ENCODE data around the gene MYH9.
A peak's percentile ranks its signal among the peaks of the same experiment; 100 is the strongest.
"Not testable (repeated sequence)": the region's sequence is repeated elsewhere in the genome, so short reads cannot be mapped to it uniquely, and the experiment has no call there.

The MYH9 gene

GRCh38 chr22:36274531-36274930 is 113.2 kb downstream of the MYH9 start:
- Histone ChIP-seq H3K27me3 (ENCODE audit: control insufficient read depth in 1 of 2, insufficient read depth in 2 of 2, low read length in 2 of 2) (no peaks in the 10 kb centered on the region), H3K4me3 (ENCODE audit: low read length in 2 of 2) (no peak overlapping the region), H3K9ac (ENCODE audit: low read length in 2 of 2) (no peak overlapping the region), H3K4me1 (ENCODE audit: control insufficient read depth, insufficient read depth, low read length) (peaks cover 8% of the 10 kb centered on the region), H3K36me3 (ENCODE audit: control insufficient read depth in 2 of 2, insufficient read depth in 2 of 2, low read length in 2 of 2) (peaks cover 2 to 4% of the 10 kb centered on the region in 2 donors), H3K27ac (ENCODE audit: low read length) (no peak overlapping the region), H3K9me3 (ENCODE audit: control insufficient read depth in 2 of 2, low read length in 2 of 2) (no peaks in the 10 kb centered on the region)

GRCh38 chr22:36271951-36272350 is 115.8 kb downstream of the MYH9 start:
- H3K27me3 ChIP-seq (ENCODE audit: control insufficient read depth in 1 of 2, insufficient read depth in 2 of 2, low read length in 2 of 2); H3K4me1 ChIP-seq (ENCODE audit: control insufficient read depth, insufficient read depth, low read length): not testable (repeated sequence)

DNA sequence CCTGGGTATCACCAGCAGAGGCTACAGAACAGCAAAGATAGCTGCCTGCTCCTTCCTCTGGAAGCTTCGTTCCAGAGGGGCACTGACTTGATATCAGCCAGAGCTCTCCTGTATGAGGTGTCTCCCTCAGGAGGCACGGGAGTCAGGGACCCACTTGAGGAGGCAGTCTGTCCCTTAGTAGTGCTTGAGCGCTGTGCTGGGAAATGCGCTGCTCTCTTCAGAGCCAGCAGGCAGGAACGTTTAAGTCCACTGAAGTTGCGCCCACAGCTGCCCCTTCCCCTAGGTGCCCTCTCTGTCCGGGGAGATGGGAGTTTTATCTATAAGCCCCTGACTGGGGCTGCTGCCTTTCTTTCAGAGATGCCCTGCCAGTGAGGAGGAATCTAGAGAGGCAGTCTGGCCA is 116.5 kb downstream of the MYH9 start:
- not testable (repeated sequence) for H3K4me1 ChIP-seq (ENCODE audit: control insufficient read depth, insufficient read depth, low read length); H3K36me3 ChIP-seq (ENCODE audit: control insufficient read depth in 2 of 2, insufficient read depth in 2 of 2, low read length in 2 of 2); H3K4me3 ChIP-seq (ENCODE audit: low read length in 2 of 2); H3K27ac ChIP-seq (ENCODE audit: low read length); H3K9me3 ChIP-seq (ENCODE audit: control insufficient read depth in 2 of 2, low read length in 2 of 2); H3K27me3 ChIP-seq (ENCODE audit: control insufficient read depth in 1 of 2, insufficient read depth in 2 of 2, low read length in 2 of 2); H3K9ac ChIP-seq (ENCODE audit: low read length in 2 of 2)

More at GRCh38 chr22:36271951-36272350, 115.8 kb downstream of the MYH9 start:
- H3K36me3 ChIP-seq (ENCODE audit: control insufficient read depth in 2 of 2, insufficient read depth in 2 of 2, low read length in 2 of 2); H3K4me3 ChIP-seq (ENCODE audit: low read length in 2 of 2); H3K9me3 ChIP-seq (ENCODE audit: control insufficient read depth in 2 of 2, low read length in 2 of 2); H3K27ac ChIP-seq (ENCODE audit: low read length); H3K9ac ChIP-seq (ENCODE audit: low read length in 2 of 2): not testable (repeated sequence)

GRCh38 chr22:36267896-36268485 is 119.8 kb downstream of the MYH9 start:
- H3K27me3 ChIP-seq (ENCODE audit: control insufficient read depth in 1 of 2, insufficient read depth in 2 of 2, low read length in 2 of 2), result no peaks in the 10 kb centered on the region
- no peaks in the 10 kb centered on the region for H3K9me3 ChIP-seq (ENCODE audit: control insufficient read depth in 2 of 2, low read length in 2 of 2)
- peaks cover 9 to 15% of the 10 kb centered on the region in 2 donors for H3K36me3 ChIP-seq (ENCODE audit: control insufficient read depth in 2 of 2, insufficient read depth in 2 of 2, low read length in 2 of 2)
- H3K4me3 ChIP-seq (ENCODE audit: low read length in 2 of 2), result no peak overlapping the region
- H3K27ac ChIP-seq (ENCODE audit: low read length), result no peak overlapping the region
- H3K9ac ChIP-seq (ENCODE audit: low read length in 2 of 2), result no peak overlapping the region
- H3K4me1 ChIP-seq (ENCODE audit: control insufficient read depth, insufficient read depth, low read length), result no peaks in the 10 kb centered on the region

- Histone ChIP-seq H3K4me1 (ENCODE audit: control insufficient read depth, insufficient read depth, low read length) (no peaks in the 10 kb centered on the region), H3K9ac (ENCODE audit: low read length in 2 of 2) (no peak overlapping the region), H3K4me3 (ENCODE audit: low read length in 2 of 2) (no peak overlapping the region), H3K27me3 (ENCODE audit: control insufficient read depth in 1 of 2, insufficient read depth in 2 of 2, low read length in 2 of 2) (no peaks in the 10 kb centered on the region), H3K9me3 (ENCODE audit: control insufficient read depth in 2 of 2, low read length in 2 of 2) (no peaks in the 10 kb centered on the region), H3K36me3 (ENCODE audit: control insufficient read depth in 2 of 2, insufficient read depth in 2 of 2, low read length in 2 of 2) (peaks cover 11 to 18% of the 10 kb centered on the region in 2 donors), H3K27ac (ENCODE audit: low read length) (no peak overlapping the region)
These were observed 120.7 kb downstream of the MYH9 start for GRCh38 chr22:36267058-36267457.

DNA sequence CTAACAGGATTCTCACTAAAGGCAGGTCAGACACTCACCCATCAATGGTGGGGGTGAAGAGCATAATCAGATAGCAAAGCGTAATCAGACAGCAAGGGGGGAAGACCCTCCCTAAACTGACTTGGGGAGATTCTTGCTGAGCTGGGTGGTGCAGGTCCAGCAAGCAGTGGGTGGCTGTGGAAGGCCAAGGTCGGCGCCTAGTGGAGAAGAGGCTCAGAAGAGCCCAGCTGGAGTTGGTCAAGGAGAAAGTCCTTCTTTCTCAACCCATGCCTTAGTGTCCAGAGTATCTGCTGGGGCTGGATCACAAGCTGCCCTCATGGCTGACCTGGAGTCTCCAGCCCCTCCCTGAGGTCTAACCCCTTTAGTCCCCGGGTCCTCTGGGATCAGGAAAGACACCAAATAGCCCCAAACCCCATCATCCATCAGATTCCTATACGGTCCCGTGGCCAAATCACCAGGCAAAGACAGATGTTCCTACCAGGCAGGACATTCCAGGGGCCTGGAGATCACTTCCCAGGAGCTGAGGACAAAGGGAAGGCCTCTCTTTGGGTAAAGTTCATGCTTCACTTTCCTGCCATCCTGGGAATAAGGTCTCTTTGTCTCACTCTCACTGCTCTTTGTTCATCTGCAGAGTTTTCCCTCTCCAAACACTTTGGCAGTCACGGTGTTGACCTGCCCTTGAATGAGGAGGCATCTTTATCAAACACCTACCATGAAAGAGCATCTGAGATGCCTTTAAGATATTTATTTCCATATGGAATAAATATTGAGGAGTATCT is 123.7 kb downstream of the MYH9 start:
- not testable (repeated sequence) for H3K27me3 ChIP-seq (ENCODE audit: control insufficient read depth in 1 of 2, insufficient read depth in 2 of 2, low read length in 2 of 2); H3K9ac ChIP-seq (ENCODE audit: low read length in 2 of 2); H3K9me3 ChIP-seq (ENCODE audit: control insufficient read depth in 2 of 2, low read length in 2 of 2); H3K4me3 ChIP-seq (ENCODE audit: low read length in 2 of 2); H3K27ac ChIP-seq (ENCODE audit: low read length); H3K4me1 ChIP-seq (ENCODE audit: control insufficient read depth, insufficient read depth, low read length)
- H3K36me3 ChIP-seq (ENCODE audit: control insufficient read depth in 2 of 2, insufficient read depth in 2 of 2, low read length in 2 of 2), result peaks cover 17 to 22% of the 10 kb centered on the region in 2 donors

GRCh38 chr22:36263216-36263673 is 124.5 kb downstream of the MYH9 start:
- H3K4me3 ChIP-seq (ENCODE audit: low read length in 2 of 2); H3K9ac ChIP-seq (ENCODE audit: low read length in 2 of 2); H3K9me3 ChIP-seq (ENCODE audit: control insufficient read depth in 2 of 2, low read length in 2 of 2); H3K27me3 ChIP-seq (ENCODE audit: control insufficient read depth in 1 of 2, insufficient read depth in 2 of 2, low read length in 2 of 2); H3K27ac ChIP-seq (ENCODE audit: low read length): not testable (repeated sequence)
- peaks cover 14% of the 10 kb centered on the region for H3K4me1 ChIP-seq (ENCODE audit: control insufficient read depth, insufficient read depth, low read length)
- H3K36me3 ChIP-seq (ENCODE audit: control insufficient read depth in 2 of 2, insufficient read depth in 2 of 2, low read length in 2 of 2), result peaks cover 17 to 22% of the 10 kb centered on the region in 2 donors

DNA sequence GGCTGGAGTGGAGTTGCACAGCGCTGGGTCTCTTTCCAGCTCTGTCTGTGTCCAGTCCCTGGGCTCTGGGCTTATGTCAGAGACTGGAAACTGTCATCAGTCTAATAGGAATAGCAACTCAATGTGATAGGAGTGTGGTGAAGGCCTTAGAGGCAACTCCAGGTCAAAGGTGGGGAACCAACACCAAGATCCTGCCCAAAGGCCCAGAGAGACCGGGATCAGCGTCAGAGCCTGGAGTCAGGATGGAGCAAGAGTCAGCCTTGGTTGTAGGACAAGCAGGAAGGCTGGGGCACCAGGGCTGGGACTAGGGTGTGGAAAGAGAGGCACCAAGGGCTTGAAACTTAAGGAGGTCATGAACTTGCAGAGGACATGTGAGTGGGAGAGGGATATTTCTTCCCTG is 125.5 kb downstream of the MYH9 start:
- not testable (repeated sequence) for H3K27me3 ChIP-seq (ENCODE audit: control insufficient read depth in 1 of 2, insufficient read depth in 2 of 2, low read length in 2 of 2); H3K27ac ChIP-seq (ENCODE audit: low read length); H3K9me3 ChIP-seq (ENCODE audit: control insufficient read depth in 2 of 2, low read length in 2 of 2); H3K4me3 ChIP-seq (ENCODE audit: low read length in 2 of 2); H3K9ac ChIP-seq (ENCODE audit: low read length in 2 of 2)
- H3K36me3 ChIP-seq (ENCODE audit: control insufficient read depth in 2 of 2, insufficient read depth in 2 of 2, low read length in 2 of 2), result peaks cover 21 to 22% of the 10 kb centered on the region in 2 donors
- H3K4me1 ChIP-seq (ENCODE audit: control insufficient read depth, insufficient read depth, low read length), result peaks cover 16% of the 10 kb centered on the region

GRCh38 chr22:36261675-36262074 is 126.1 kb downstream of the MYH9 start:
- not testable (repeated sequence) for H3K9me3 ChIP-seq (ENCODE audit: control insufficient read depth in 2 of 2, low read length in 2 of 2); H3K27ac ChIP-seq (ENCODE audit: low read length); H3K9ac ChIP-seq (ENCODE audit: low read length in 2 of 2); H3K27me3 ChIP-seq (ENCODE audit: control insufficient read depth in 1 of 2, insufficient read depth in 2 of 2, low read length in 2 of 2); H3K4me3 ChIP-seq (ENCODE audit: low read length in 2 of 2)
- H3K36me3 ChIP-seq (ENCODE audit: control insufficient read depth in 2 of 2, insufficient read depth in 2 of 2, low read length in 2 of 2), result peaks cover 21 to 22% of the 10 kb centered on the region in 2 donors
- H3K4me1 ChIP-seq (ENCODE audit: control insufficient read depth, insufficient read depth, low read length), result peaks cover 16% of the 10 kb centered on the region

- Histone ChIP-seq H3K27ac (ENCODE audit: low read length) (peak overlapping the region; percentile 31), H3K9ac (ENCODE audit: low read length in 2 of 2) (peak overlapping the region in 1 of 2 donors; percentile 5), H3K4me1 (ENCODE audit: control insufficient read depth, insufficient read depth, low read length) (peaks cover 23% of the 10 kb centered on the region), H3K36me3 (ENCODE audit: control insufficient read depth in 2 of 2, insufficient read depth in 2 of 2, low read length in 2 of 2) (peaks cover 12% of the 10 kb centered on the region in 2 donors), H3K9me3 (ENCODE audit: control insufficient read depth in 2 of 2, low read length in 2 of 2) (no peaks in the 10 kb centered on the region), H3K27me3 (ENCODE audit: control insufficient read depth in 1 of 2, insufficient read depth in 2 of 2, low read length in 2 of 2) (no peaks in the 10 kb centered on the region), H3K4me3 (ENCODE audit: low read length in 2 of 2) (peak overlapping the region in 1 of 2 donors; percentile 15)
These were observed 128.0 kb downstream of the MYH9 start for GRCh38 chr22:36259615-36260300.
